Natural killer cell (primary cell): ENCODE results near the gene NRIP3. TPM values are rescaled to one million over a fixed set of nuclear protein-coding genes. Genes with fewer than 3 reads are reported as not detected.

Experiments
- ATAC-seq, 3 donors: fragments of 150-1000 bp in 2 of 3; fragments of 200-7000 bp in 1 of 3; cut with Tn5 transposase; 1 replicate in 1 of 3; 2 replicates in 2 of 3; pipeline ENCODE4 v1.10.0; 2021; ENCODE audit warnings: mild to moderate bottlenecking in 2 of 3, moderate library complexity in 2 of 3
- DNase-seq, 2 donors: peaks; one replicate each; pipeline versions ENCODE4 v3.0.0 to v3.0.0-alpha.2; 2013 to 2021; ENCODE audit warnings: mixed read lengths in 1 of 2
- H3K27ac ChIP-seq: one replicate; pipeline ENCODE4 v1.5.1; 2013; ENCODE audit warnings: mild to moderate bottlenecking, low read length
- H3K27me3 ChIP-seq: one replicate; pipeline ENCODE4 v1.6.1; 2013; ENCODE audit warnings: low read length; ENCODE audit not compliant: control insufficient read depth, insufficient read depth
- H3K36me3 ChIP-seq: one replicate; pipeline ENCODE4 v1.6.1; 2013; ENCODE audit warnings: low read length; ENCODE audit not compliant: control insufficient read depth, insufficient read depth
- H3K4me1 ChIP-seq: one replicate; pipeline ENCODE4 v1.6.1; 2013; ENCODE audit warnings: low read length; ENCODE audit not compliant: control insufficient read depth, insufficient read depth
- H3K4me3 ChIP-seq: one replicate; pipeline ENCODE4 v1.5.1; 2013; ENCODE audit warnings: low read length
- H3K9me3 ChIP-seq: one replicate; pipeline ENCODE4 v1.6.1; 2013; ENCODE audit warnings: low read length; ENCODE audit not compliant: control insufficient read depth, insufficient read depth
- H3K27ac Mint-ChIP-seq, 2 donors: one replicate each; pipeline ENCODE4 v1.8.0; 2022; ENCODE audit warnings: mild to moderate bottlenecking in 2 of 2, mixed read lengths in 2 of 2, moderate library complexity in 1 of 2
- H3K27me3 Mint-ChIP-seq, 2 donors: one replicate each; pipeline ENCODE4 v1.8.0; 2022; ENCODE audit warnings: low read depth in 2 of 2, mixed read lengths in 2 of 2
- H3K36me3 Mint-ChIP-seq: one replicate; pipeline ENCODE4 v1.8.0; 2022; ENCODE audit warnings: mixed read lengths
- H3K4me1 Mint-ChIP-seq, 2 donors: one replicate each; pipeline ENCODE4 v1.8.0; 2022; ENCODE audit warnings: mixed read lengths in 2 of 2
- H3K4me3 Mint-ChIP-seq: one replicate; pipeline ENCODE4 v1.8.0; 2022; ENCODE audit warnings: mild to moderate bottlenecking, moderate library complexity, mixed read lengths
- H3K9me3 Mint-ChIP-seq, 2 donors: one replicate each; pipeline ENCODE4 v1.8.0; 2022; ENCODE audit warnings: mixed read lengths in 2 of 2
- WGBS: methylation state at CpG from one replicate; pipeline ENCODE4 v1.1.7; 2013; ENCODE audit warnings: missing lambda C conversion rate; ENCODE audit not compliant: insufficient coverage; 5-methylcytosine and 5-hydroxymethylcytosine counted together
- intact Hi-C: fragments of 100-400 bp; cut with micrococcal nuclease; formaldehyde crosslinking; loops from one replicate; pipeline ENCODE4 v1.14.2; 2022
- total RNA-seq, 4 donors: library from RNA; stranded (reverse); fragments of 120-200 nt in 1 of 4; gene quantifications; one replicate each; pipeline versions ENCODE4 v1.2.3 to v1.2.4, GENCODE V29; 2013 to 2022
- TF ChIP-seq, protein P1 (sequence below): fragments of 200-600 bp; IDR thresholded peaks from one replicate; pipeline ENCODE4 v1.8.0; 2022; ENCODE audit warnings: antibody characterized with exemption

NRIP3 gene
- total RNA-seq, 3 donors from 2014 or later (not counting 1 experiment from before 2014, with no cell fraction given) = 2.3 to 6.1 (median 4.6) TPM

DNA sequence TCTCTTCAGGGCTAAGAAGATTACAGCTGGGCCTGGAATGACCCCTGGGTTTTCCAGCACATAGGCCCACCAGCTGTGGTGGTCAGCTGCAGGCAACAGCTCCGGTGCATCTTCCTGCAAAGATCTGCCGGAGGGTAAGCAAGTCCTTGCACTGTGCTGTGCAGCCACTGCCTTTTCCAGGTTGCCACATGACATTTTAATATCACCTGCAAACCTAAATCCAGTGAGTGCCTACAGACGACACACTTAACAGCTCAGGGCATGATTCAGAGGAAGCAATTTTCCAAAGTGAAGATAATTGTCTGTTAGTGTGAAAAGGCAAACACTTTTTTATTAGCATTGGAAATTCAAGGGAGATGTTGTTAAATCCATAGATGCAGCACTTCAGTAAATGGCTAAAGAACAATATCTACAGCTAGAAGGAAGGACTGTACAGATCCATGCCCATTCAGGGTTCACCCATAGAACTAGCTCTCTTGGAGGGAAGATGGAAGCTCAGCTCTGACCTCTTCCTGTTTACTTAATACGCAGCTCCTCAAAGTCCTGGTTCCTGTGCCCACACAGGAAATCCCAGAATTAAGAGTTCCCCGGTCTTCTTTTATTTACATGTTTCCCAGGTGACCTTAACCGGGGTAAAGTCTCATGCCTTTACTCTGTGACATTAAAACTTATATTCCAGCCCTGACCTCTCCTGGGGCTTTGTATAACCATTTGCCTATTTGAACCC is 13.3 kb upstream of the NRIP3 start:
- Mint-ChIP-seq H3K4me3 (no peak overlapping the region), H3K36me3 (no peaks in the 10 kb centered on the region), H3K27ac (no peak overlapping the region), H3K27me3 (peaks cover 11% of the 10 kb centered on the region in 2 donors), H3K9me3 (no peaks in the 10 kb centered on the region), H3K4me1 (no peaks in the 10 kb centered on the region)
- TF ChIP-seq, protein P1, sequence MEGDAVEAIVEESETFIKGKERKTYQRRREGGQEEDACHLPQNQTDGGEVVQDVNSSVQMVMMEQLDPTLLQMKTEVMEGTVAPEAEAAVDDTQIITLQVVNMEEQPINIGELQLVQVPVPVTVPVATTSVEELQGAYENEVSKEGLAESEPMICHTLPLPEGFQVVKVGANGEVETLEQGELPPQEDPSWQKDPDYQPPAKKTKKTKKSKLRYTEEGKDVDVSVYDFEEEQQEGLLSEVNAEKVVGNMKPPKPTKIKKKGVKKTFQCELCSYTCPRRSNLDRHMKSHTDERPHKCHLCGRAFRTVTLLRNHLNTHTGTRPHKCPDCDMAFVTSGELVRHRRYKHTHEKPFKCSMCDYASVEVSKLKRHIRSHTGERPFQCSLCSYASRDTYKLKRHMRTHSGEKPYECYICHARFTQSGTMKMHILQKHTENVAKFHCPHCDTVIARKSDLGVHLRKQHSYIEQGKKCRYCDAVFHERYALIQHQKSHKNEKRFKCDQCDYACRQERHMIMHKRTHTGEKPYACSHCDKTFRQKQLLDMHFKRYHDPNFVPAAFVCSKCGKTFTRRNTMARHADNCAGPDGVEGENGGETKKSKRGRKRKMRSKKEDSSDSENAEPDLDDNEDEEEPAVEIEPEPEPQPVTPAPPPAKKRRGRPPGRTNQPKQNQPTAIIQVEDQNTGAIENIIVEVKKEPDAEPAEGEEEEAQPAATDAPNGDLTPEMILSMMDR = no peak
- Histone ChIP-seq H3K4me1 (no peaks in the 10 kb centered on the region), H3K9me3 (no peaks in the 10 kb centered on the region), H3K27ac (no peak overlapping the region), H3K36me3 (no peaks in the 10 kb centered on the region), H3K4me3 (no peak overlapping the region), H3K27me3 (no peaks in the 10 kb centered on the region)
- ATAC-seq (no peak), DNase-seq (no peak)
- WGBS = 50% methylated on average over 6 of the region's 6 CpGs
- intact Hi-C loops = loop anchor here (5.0 kb wide), 1 partner anchor 120 kb away; no protein-coding TSS in a partner anchor

DNA sequence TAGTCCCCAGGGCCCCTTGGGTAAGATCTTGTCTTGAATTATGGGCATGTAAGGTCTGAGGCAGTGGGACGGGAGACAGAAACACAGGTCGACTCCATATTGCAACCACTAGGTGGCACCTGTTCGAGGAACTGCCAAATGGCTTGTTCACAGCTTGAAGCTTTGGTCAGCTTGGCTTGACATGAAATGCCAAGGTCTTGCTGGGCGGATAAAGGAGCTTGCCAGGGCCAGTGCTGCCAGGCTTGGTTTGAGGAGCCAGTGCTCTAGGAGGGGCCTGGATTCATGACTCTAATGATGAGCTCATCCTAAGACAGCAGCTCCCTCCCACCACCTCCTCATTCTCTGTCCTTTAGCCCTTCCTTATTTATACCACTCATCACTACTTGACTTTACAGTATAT is 11.9 kb upstream of the NRIP3 start:
- TF ChIP-seq, protein P1 = peak; percentile 75
- DNase-seq (peak; percentile 24 to 81), ATAC-seq (peak; percentile 70 to 90 (median 87))
- Mint-ChIP-seq H3K4me3 (no peak overlapping the region), H3K27ac (no peak overlapping the region), H3K9me3 (no peaks in the 10 kb centered on the region), H3K4me1 (no peaks in the 10 kb centered on the region), H3K36me3 (no peaks in the 10 kb centered on the region), H3K27me3 (peaks cover 12 to 24% of the 10 kb centered on the region in 2 donors)
- intact Hi-C loops = loop anchor here (1.0 to 5.0 kb wide), 2 partner anchors 122 to 491 kb away; no protein-coding TSS in a partner anchor
- Histone ChIP-seq H3K4me3 (no peak overlapping the region), H3K4me1 (no peaks in the 10 kb centered on the region), H3K27ac (no peak overlapping the region), H3K27me3 (no peaks in the 10 kb centered on the region), H3K9me3 (no peaks in the 10 kb centered on the region), H3K36me3 (no peaks in the 10 kb centered on the region)
- 14% methylated on average over 4 of the region's 4 CpGs for WGBS

DNA sequence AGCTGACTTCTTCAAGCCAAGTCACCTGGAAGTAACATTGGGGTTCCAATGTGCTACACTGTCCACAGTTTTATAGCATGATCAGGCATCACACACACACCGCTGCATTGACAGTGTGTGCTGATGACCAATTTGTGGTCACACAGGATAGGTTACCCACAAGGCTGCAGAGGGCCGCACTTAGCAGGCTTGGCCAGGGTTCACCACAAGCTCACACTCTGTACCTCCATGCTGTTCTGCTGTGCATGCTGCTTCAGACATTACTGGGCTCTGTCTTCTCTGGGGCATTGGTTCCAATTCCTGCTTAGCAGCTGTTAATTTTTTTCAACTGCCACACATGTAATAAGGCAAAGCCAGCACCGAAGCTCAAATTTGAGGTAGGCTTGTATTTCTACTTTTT is 11.0 kb upstream of the NRIP3 start:
- Mint-ChIP-seq H3K27me3 (peaks cover 16 to 32% of the 10 kb centered on the region in 2 donors), H3K4me1 (no peaks in the 10 kb centered on the region), H3K27ac (no peak overlapping the region), H3K36me3 (no peaks in the 10 kb centered on the region), H3K9me3 (no peaks in the 10 kb centered on the region), H3K4me3 (no peak overlapping the region)
- ATAC-seq (peak in 2 of 3 donors; percentile 34 to 48), DNase-seq (no peak)
- 48% methylated on average over 3 of the region's 3 CpGs for WGBS
- TF ChIP-seq, protein P1 = no peak
- H3K4me1 ChIP-seq = no peaks in the 10 kb centered on the region
- H3K27me3 ChIP-seq = no peaks in the 10 kb centered on the region
- no peaks in the 10 kb centered on the region for H3K36me3 ChIP-seq
- no peaks in the 10 kb centered on the region for H3K9me3 ChIP-seq
- intact Hi-C loops = loop anchor here (1.0 to 5.0 kb wide), 3 partner anchors 122 to 495 kb away; no protein-coding TSS in a partner anchor
- H3K4me3 ChIP-seq = no peak overlapping the region
- H3K27ac ChIP-seq = no peak overlapping the region
